H1 (cell line): Measurements from ENCODE around the gene HOXC5.

Experiments
- CHD7 ChIP-seq: fragments of 300-600 bp; sonication (generic); IDR thresholded peaks from 2 replicates; pipeline ENCODE4 v1.7.1; 2012; ENCODE audit warnings: low read length, moderate library complexity, mild to moderate bottlenecking, inconsistent platforms; ENCODE audit not compliant: insufficient replicate concordance
- TAF1 ChIP-seq: IDR thresholded peaks from 2 replicates; pipeline ENCODE4 v1.6.1; 2011; ENCODE audit warnings: mild to moderate bottlenecking, low read depth, low read length

DNA sequence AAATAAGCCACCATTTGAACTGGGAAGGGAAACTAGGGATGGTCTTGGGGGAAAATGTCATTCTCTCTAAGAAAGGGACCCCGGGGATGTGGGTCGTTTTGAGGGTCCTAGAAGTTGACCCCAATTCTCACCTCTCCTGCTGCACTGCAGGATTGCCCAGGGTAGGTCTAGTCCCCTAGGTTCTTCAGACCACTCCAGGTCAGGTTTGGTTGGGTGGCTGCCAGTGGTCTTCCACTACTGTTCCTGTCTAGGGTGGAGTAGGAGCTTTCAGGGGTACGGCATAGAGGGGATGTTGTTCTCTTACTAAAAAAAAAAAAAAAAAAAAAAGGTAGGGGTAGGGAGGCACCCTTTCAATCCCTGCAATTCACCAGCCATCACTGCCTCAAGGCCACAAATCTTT lies 16.8 kb upstream of the HOXC5 start:
- TF ChIP-seq CHD7 (no peak), TAF1 (no peak)
